Naive thymus-derived CD4-positive, alpha-beta T cell (primary cell): Measurements from ENCODE around the gene SUPT6H. TPM values are rescaled to one million over a fixed set of nuclear protein-coding genes. Genes with fewer than 3 reads are reported as not detected.

Source experiments
- ATAC-seq: fragments of 150-1000 bp; cut with Tn5 transposase; 2 replicates; pipeline ENCODE4 v1.10.0; 2021; ENCODE audit warnings: mild to moderate bottlenecking, moderate library complexity
- CTCF ChIA-PET: fragments of 350-600 bp; sonication (Branson Sonifier 250); formaldehyde crosslinking; loops from one replicate; lab custom pipeline; 2021; ENCODE audit warnings: antibody characterized with exemption; lab: Charles Lee
- POLR2A ChIA-PET: fragments of 350-600 bp; sonication (Branson Sonifier 250); formaldehyde crosslinking; loops from one replicate; lab custom pipeline; 2021; ENCODE audit warnings: antibody characterized with exemption, inconsistent platforms; lab: Charles Lee
- DNase-seq, 9 donors: peaks; one replicate each; pipeline versions ENCODE4 v3.0.0 to v3.0.0-alpha.2; 2020 to 2022; ENCODE audit warnings: mixed read lengths in 1 of 9
- H3K27ac ChIP-seq: one replicate; pipeline ENCODE4 v1.7.0; 2013; ENCODE audit warnings: mild to moderate bottlenecking, low read depth, low read length, moderate library complexity
- H3K27me3 ChIP-seq, 2 donors: one replicate each; pipeline ENCODE4 v1.7.0; 2013; ENCODE audit warnings: low read length in 2 of 2, mild to moderate bottlenecking in 2 of 2, moderate library complexity in 2 of 2; ENCODE audit not compliant: control insufficient read depth in 2 of 2, insufficient read depth in 2 of 2
- H3K36me3 ChIP-seq, 3 experiments: 1 replicate in 2 of 3; 2 replicates in 1 of 3; pipeline ENCODE4 v1.7.0; 2013; ENCODE audit warnings: low read length in 3 of 3, mild to moderate bottlenecking in 3 of 3, moderate library complexity in 1 of 3; ENCODE audit not compliant: insufficient read depth in 3 of 3, control insufficient read depth in 2 of 3
- H3K4me1 ChIP-seq, 2 donors: one replicate each; pipeline ENCODE4 v1.7.0; 2013; ENCODE audit warnings: low read length in 2 of 2, mild to moderate bottlenecking in 2 of 2, moderate library complexity in 1 of 2; ENCODE audit not compliant: control insufficient read depth in 2 of 2, insufficient read depth in 2 of 2
- H3K4me3 ChIP-seq: 2 replicates; pipeline ENCODE4 v1.7.0; 2013; ENCODE audit warnings: mild to moderate bottlenecking, low read length
- H3K9me3 ChIP-seq, 3 experiments: 1 replicate in 2 of 3; 2 replicates in 1 of 3; pipeline ENCODE4 v1.7.0; 2013; ENCODE audit warnings: low read length in 3 of 3; ENCODE audit not compliant: control insufficient read depth in 2 of 3
- H3K27ac Mint-ChIP-seq, 9 donors: one replicate each; pipeline ENCODE4 v1.8.0; 2020 to 2022; ENCODE audit warnings: mixed read lengths in 9 of 9, mild to moderate bottlenecking in 8 of 9, moderate library complexity in 5 of 9, inconsistent platforms in 2 of 9
- H3K27me3 Mint-ChIP-seq, 5 donors: one replicate each; pipeline ENCODE4 v1.8.0; 2021 to 2022; ENCODE audit warnings: mixed read lengths in 5 of 5, mild to moderate bottlenecking in 1 of 5
- H3K36me3 Mint-ChIP-seq, 5 donors: one replicate each; pipeline ENCODE4 v1.8.0; 2020 to 2022; ENCODE audit warnings: mixed read lengths in 5 of 5, mild to moderate bottlenecking in 3 of 5, inconsistent platforms in 1 of 5
- H3K4me1 Mint-ChIP-seq, 7 donors: one replicate each; pipeline ENCODE4 v1.8.0; 2020 to 2022; ENCODE audit warnings: mixed read lengths in 7 of 7, mild to moderate bottlenecking in 3 of 7, inconsistent platforms in 1 of 7
- H3K4me3 Mint-ChIP-seq, 10 donors: one replicate each; pipeline ENCODE4 v1.8.0; 2020 to 2022; ENCODE audit warnings: mild to moderate bottlenecking in 10 of 10, mixed read lengths in 10 of 10, moderate library complexity in 6 of 10, inconsistent platforms in 2 of 10
- H3K9me3 Mint-ChIP-seq, 11 donors: one replicate each; pipeline ENCODE4 v1.8.0; 2020 to 2022; ENCODE audit warnings: mixed read lengths in 11 of 11, mild to moderate bottlenecking in 4 of 11, inconsistent platforms in 1 of 11, moderate library complexity in 1 of 11
- intact Hi-C, 2 donors: fragments of 100-400 bp; cut with micrococcal nuclease; formaldehyde crosslinking; loops; one replicate each; pipeline ENCODE4 v1.15.1; 2023
- polyA plus RNA-seq, 2 donors: library from polyadenylated mRNA; unstranded; fragments of 300-500 nt; fragmentation: Illumina TruSeq; gene quantifications; one replicate each; pipeline ENCODE4 v1.2.3, GENCODE V29; 2021
- total RNA-seq, 6 experiments: library from RNA in 5 of 6; stranded (reverse) in 5 of 6; gene quantifications; 1 replicate in 5 of 6; 2 replicates in 1 of 6; pipeline ENCODE4 v1.2.3 and lab custom pipeline; 2021 to 2026

SUPT6H gene
- total and polyA plus RNA-seq, 7 experiments from 2014 or later: 9.8 to 132 (median 92.9) TPM

GRCh38 chr17:28698253-28698941, 36.4 kb downstream of the SUPT6H start:
- H3K9me3 Mint-ChIP-seq: no peaks in the 10 kb centered on the region
- Histone ChIP-seq H3K27ac (no peak overlapping the region), H3K27me3 (no peaks in the 10 kb centered on the region), H3K36me3 (peaks cover 31 to 100% (median 38%) of the 10 kb centered on the region in 3 experiments), H3K4me1 (no peaks in the 10 kb centered on the region), H3K9me3 (no peaks in the 10 kb centered on the region), H3K4me3 (no peak overlapping the region)
- H3K4me3 Mint-ChIP-seq: no peak overlapping the region
- H3K27me3 Mint-ChIP-seq: no peaks in the 10 kb centered on the region
- peaks cover 14 to 59% (median 30%) of the 10 kb centered on the region in 5 donors for H3K36me3 Mint-ChIP-seq
- intact Hi-C loops: no loop called here
- H3K27ac Mint-ChIP-seq: peak overlapping the region in 3 of 9 donors; percentile 32 to 65 (median 47)
- no peak for DNase-seq
- H3K4me1 Mint-ChIP-seq: peaks cover 0 to 3% (median 0%) of the 10 kb centered on the region in 7 donors
- ATAC-seq: no peak
- ChIA-PET CTCF (no interaction called here), POLR2A (interaction anchor here (1.0 to 2.7 kb wide), 2 partner anchors 14 to 209 kb away, joined by 3 to 9 read pairs; partner anchors contain the start of gene PROCA1)

- H3K4me3 ChIP-seq: no peak overlapping the region
- H3K36me3 Mint-ChIP-seq: peaks cover 18 to 46% (median 20%) of the 10 kb centered on the region in 5 donors
- intact Hi-C loops: no loop called here
- CTCF ChIA-PET: no interaction called here
- peaks cover 25 to 96% (median 27%) of the 10 kb centered on the region in 3 experiments for H3K36me3 ChIP-seq
- POLR2A ChIA-PET: no interaction called here
- no peak overlapping the region for H3K4me3 Mint-ChIP-seq
- ATAC-seq (no peak), DNase-seq (no peak)
- H3K27ac Mint-ChIP-seq: no peak overlapping the region
- no peaks in the 10 kb centered on the region for H3K9me3 ChIP-seq
- H3K9me3 Mint-ChIP-seq: no peaks in the 10 kb centered on the region
- no peaks in the 10 kb centered on the region for H3K4me1 ChIP-seq
- H3K27me3 ChIP-seq: no peaks in the 10 kb centered on the region
- peaks cover 0 to 4% (median 0%) of the 10 kb centered on the region in 7 donors for H3K4me1 Mint-ChIP-seq
- H3K27ac ChIP-seq: no peak overlapping the region
- no peaks in the 10 kb centered on the region for H3K27me3 Mint-ChIP-seq
Measured at GRCh38 chr17:28700278-28700677, 38.3 kb downstream of the SUPT6H start.

GRCh38 chr17:28700830-28701492, 39.0 kb downstream of the SUPT6H start:
- Histone ChIP-seq H3K9me3 (no peaks in the 10 kb centered on the region), H3K36me3 (peaks cover 18 to 93% (median 21%) of the 10 kb centered on the region in 3 experiments), H3K4me1 (no peaks in the 10 kb centered on the region), H3K27ac (no peak overlapping the region), H3K4me3 (no peak overlapping the region), H3K27me3 (no peaks in the 10 kb centered on the region)
- ATAC-seq (no peak), DNase-seq (no peak)
- H3K9me3 Mint-ChIP-seq: no peaks in the 10 kb centered on the region
- H3K4me3 Mint-ChIP-seq: no peak overlapping the region
- intact Hi-C loops: no loop called here
- no peaks in the 10 kb centered on the region for H3K27me3 Mint-ChIP-seq
- CTCF ChIA-PET: interaction anchor here (0.6 kb wide), 1 partner anchor 191 kb away, joined by 3 read pairs; no protein-coding TSS in a partner anchor
- H3K27ac Mint-ChIP-seq: no peak overlapping the region
- H3K36me3 Mint-ChIP-seq: peaks cover 18 to 43% (median 20%) of the 10 kb centered on the region in 5 donors
- POLR2A ChIA-PET: no interaction called here
- peaks cover 0 to 4% (median 0%) of the 10 kb centered on the region in 7 donors for H3K4me1 Mint-ChIP-seq

GRCh38 chr17:28702026-28702751, 40.2 kb downstream of the SUPT6H start:
- POLR2A ChIA-PET: no interaction called here
- no peak overlapping the region for H3K4me3 Mint-ChIP-seq
- CTCF ChIA-PET: interaction anchor here (1.0 kb wide), 1 partner anchor 592 kb away, joined by 4 read pairs; the partner anchor contains the start of gene NUFIP2

GRCh38 chr17:28702752-28703150, 40.7 kb downstream of the SUPT6H start:
- Histone ChIP-seq H3K4me3 (no peak overlapping the region), H3K27me3 (no peaks in the 10 kb centered on the region), H3K4me1 (no peaks in the 10 kb centered on the region), H3K36me3 (peaks cover 10 to 75% (median 13%) of the 10 kb centered on the region in 3 experiments), H3K9me3 (no peaks in the 10 kb centered on the region), H3K27ac (no peak overlapping the region)
- Mint-ChIP-seq H3K9me3 (no peaks in the 10 kb centered on the region), H3K36me3 (peaks cover 15 to 32% (median 19%) of the 10 kb centered on the region in 5 donors), H3K27me3 (no peaks in the 10 kb centered on the region), H3K4me3 (no peak overlapping the region), H3K4me1 (peaks cover 0 to 7% (median 0%) of the 10 kb centered on the region in 7 donors), H3K27ac (no peak overlapping the region)
- POLR2A ChIA-PET: no interaction called here
- intact Hi-C loops: no loop called here
- CTCF ChIA-PET: interaction anchor here (1.0 kb wide), 1 partner anchor 591 kb away, joined by 4 read pairs; the partner anchor contains the start of gene NUFIP2
- no peak for DNase-seq
- no peak for ATAC-seq

More at GRCh38 chr17:28702026-28702751, 40.2 kb downstream of the SUPT6H start:
- Histone ChIP-seq H3K4me3 (no peak overlapping the region), H3K36me3 (peaks cover 10 to 81% (median 15%) of the 10 kb centered on the region in 3 experiments), H3K27me3 (no peaks in the 10 kb centered on the region), H3K27ac (no peak overlapping the region), H3K9me3 (no peaks in the 10 kb centered on the region), H3K4me1 (no peaks in the 10 kb centered on the region)
- H3K27ac Mint-ChIP-seq: peak overlapping the region in 1 of 9 donors; percentile 25
- intact Hi-C loops: no loop called here
- H3K36me3 Mint-ChIP-seq: peaks cover 18 to 36% (median 20%) of the 10 kb centered on the region in 5 donors
- peaks cover 0 to 4% (median 0%) of the 10 kb centered on the region in 7 donors for H3K4me1 Mint-ChIP-seq
- DNase-seq (no peak), ATAC-seq (no peak)
- H3K27me3 Mint-ChIP-seq: no peaks in the 10 kb centered on the region
- no peaks in the 10 kb centered on the region for H3K9me3 Mint-ChIP-seq

- H3K4me1 ChIP-seq: no peaks in the 10 kb centered on the region
- H3K27me3 ChIP-seq: no peaks in the 10 kb centered on the region
- ATAC-seq (no peak), DNase-seq (no peak)
- Mint-ChIP-seq H3K4me3 (no peak overlapping the region), H3K36me3 (peaks cover 9 to 25% (median 19%) of the 10 kb centered on the region in 5 donors), H3K27me3 (no peaks in the 10 kb centered on the region), H3K27ac (peak overlapping the region in 2 of 9 donors; percentile 42 to 60), H3K9me3 (no peaks in the 10 kb centered on the region), H3K4me1 (peaks cover 0 to 7% (median 4%) of the 10 kb centered on the region in 7 donors)
- no peaks in the 10 kb centered on the region for H3K9me3 ChIP-seq
- POLR2A ChIA-PET: interaction anchor here (0.6 kb wide), 1 partner anchor 43 kb away, joined by 3 read pairs; no protein-coding TSS in a partner anchor
- intact Hi-C loops: no loop called here
- no peak overlapping the region for H3K4me3 ChIP-seq
- no peak overlapping the region for H3K27ac ChIP-seq
- peaks cover 7 to 66% (median 10%) of the 10 kb centered on the region in 3 experiments for H3K36me3 ChIP-seq
- CTCF ChIA-PET: no interaction called here
Measured at GRCh38 chr17:28703552-28704218, 41.7 kb downstream of the SUPT6H start.
